GM21515 (cell line): ENCODE results near the gene HLA-A.

Experiments used
- ATAC-seq: cut with Tn5 transposase; IDR thresholded peaks from one replicate; pipeline ENCODE4 v1.9.1; 2021; ENCODE audit not compliant: unreplicated experiment

Gene HLA-A

DNA sequence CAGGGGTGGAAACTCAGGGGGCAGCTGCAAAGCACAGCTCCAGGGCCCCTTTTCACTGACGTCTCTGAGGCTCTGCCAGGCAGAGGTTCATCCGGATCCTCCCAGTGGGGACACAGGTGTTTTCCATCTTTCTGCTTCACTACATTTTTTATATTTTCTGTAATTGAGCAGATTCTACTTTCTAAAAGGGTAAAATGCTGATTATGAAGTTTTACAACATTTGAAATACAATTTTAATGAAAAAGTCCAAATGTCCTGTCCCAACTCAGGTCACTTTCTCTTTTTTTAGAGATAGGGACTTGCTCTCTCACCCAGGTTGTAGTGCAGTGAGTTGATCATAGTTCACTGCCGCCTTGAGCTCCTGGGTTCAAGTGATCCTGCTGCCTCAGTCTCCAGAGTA, 41.9 kb downstream of the HLA-A start:
- no peak for ATAC-seq

DNA sequence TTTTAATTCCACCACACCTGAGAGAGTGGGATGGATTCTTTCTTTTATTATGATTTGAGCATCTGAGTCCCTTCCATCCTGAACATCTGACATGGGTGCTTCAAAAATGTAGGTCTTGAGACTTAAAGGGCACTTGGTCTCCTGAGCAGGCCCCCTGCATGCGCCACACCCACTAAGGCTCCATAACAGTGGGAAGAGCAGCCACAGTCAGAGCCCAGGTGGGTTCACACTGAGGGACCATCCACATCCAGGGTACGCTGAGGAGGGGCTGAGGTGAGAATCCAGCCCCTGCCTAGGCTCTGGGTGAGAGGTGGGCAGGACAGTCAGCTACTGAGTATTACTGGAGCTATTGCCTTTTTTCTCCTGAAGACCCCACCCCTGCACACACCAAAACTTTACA, 42.7 kb downstream of the HLA-A start:
- no peak for ATAC-seq

DNA sequence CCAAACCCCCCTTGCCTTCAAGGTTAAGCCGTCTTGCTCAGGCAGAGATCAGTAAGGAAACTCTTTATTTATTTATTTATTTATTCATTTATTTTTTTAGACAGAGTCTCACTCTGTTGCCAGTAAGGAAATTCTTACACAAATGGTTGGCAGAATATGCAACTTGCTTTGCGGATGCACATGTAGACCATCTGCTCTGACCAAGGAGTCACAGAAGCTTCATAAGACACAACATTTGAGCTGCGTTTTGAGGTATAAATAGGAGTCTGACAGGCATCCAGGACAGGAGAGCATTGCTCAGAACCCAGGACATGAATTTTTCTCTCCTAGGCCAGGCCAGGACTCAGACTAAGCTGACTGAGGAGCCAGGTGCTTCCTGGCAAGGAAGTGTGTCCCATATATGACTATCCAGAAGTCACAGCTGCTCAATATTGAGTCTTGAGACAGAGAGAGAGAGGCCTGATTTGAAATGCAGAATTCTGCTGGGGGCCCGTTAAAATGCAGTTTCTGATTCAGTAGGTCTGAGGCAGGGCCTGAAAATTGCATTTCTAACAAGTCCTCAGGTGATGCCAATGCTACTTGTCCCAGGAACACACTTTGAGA, 43.9 kb downstream of the HLA-A start:
- no peak for ATAC-seq

DNA sequence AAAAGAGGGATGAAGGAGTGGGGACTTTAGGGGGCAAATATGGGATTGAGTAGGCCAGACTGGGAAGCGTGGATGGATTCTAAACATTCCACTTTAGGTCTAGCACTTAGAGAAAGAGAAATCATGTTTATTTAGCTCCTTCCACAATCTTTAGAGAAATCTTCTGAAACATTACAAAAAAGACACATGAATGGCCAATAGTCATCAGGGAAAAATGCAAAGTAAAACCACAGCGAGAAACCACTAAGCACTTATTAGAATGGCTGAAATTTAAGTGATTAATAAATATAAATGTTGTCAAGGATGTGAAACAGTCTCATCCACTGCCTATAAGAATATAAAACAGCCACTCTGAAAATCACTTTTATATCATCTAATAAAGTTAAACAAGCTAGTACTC, 46.9 kb downstream of the HLA-A start:
- no peak for ATAC-seq

DNA sequence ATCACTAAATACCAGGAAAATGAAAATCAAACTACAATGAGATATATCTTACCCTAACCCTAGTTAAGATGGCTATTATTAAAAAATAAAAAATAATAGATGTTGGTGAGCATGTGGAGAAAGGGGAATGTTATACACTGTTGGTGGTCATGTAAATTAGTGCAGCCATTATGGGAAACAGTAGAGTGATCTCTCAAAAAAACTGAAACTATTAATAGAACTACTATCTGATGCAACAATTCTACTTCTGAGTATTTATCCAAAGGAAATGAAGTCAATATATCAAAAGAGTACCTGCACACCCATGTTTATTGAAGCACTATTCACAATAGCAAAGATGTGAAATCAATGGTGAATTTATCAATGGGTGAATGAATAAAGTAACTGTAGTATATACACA, 48.6 kb downstream of the HLA-A start:
- no peak for ATAC-seq

DNA sequence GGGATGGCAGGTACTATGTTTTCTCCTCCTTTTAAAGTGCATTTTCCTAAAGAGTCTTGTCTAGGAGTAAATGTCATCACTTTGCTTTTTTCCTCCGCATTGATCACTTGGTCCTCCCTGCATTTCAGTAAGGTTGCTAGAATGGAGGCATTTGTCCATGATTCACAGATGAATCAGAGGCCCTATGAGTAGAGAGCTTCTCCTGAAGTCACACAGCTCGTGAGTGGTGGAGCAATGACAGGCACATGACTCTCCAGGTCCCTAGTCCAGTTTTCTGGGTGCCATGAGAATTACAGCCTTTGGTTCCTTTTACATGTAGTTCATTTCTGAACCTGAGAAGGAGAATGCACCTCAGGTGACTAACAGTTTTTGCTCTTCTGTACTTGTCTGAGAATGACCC, 50.5 kb downstream of the HLA-A start:
- no peak for ATAC-seq

DNA sequence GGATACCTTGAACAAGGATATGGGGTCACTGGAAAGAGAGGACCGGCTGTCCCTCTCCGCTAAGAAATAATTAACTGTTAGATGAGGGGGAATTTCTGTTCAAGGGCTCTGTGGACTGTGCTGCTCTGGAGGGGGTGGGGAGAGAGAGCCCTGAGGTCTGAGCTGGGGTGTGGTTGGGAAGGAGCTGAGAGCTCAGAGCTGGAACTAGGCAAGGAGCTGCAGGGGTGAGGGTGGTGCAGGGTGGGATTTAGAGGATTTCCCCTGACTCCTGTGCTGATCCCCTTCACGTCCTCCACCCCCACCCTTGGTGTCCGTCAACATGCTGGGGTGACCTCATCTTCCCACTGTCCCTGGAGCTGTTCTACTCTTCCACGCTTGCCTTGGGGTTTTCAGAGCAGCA, 52.5 kb downstream of the HLA-A start:
- no peak for ATAC-seq

DNA sequence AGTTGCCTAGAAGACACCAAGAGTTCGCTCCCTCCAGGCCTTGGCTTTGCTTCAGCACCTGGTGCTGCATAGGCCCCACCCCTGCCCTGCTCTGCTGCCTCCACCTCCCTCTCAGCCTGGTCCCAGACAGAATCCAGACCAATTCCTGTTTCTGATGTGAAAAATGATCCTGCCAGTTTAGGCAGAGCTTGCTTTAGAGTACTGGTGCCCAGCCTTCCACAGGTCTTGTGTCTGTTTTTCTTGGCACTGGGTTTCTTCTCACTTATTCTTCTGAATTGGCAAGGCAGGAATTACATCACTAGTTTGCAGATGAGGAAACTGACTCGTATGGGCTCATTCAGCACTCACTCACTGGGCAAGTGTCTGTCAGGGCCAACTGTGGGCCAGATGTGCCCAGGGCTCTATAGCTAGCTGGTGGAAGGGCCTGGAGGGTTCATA, 53.0 kb downstream of the HLA-A start:
- ATAC-seq: no peak
